DOHH2 (cell line): Measurements from ENCODE around the gene IGDCC3.

Experiments
- H3F3A ChIP-seq: fragments of 200-600 bp; sonication (generic), shearing (Covaris generic); 2 replicates; pipeline ENCODE4 v1.6.0; 2016; ENCODE audit warnings: antibody characterized with exemption, mild to moderate bottlenecking; ENCODE audit not compliant: control insufficient read depth, insufficient read depth
- H3K27ac ChIP-seq: fragments of 200-600 bp; sonication (generic); 2 replicates; pipeline ENCODE4 v1.5.1; 2014; ENCODE audit warnings: low read depth, mild to moderate bottlenecking, low read length, moderate library complexity
- H3K27me3 ChIP-seq: fragments of 200-600 bp; sonication (generic); 2 replicates; pipeline ENCODE4 v1.6.1; 2014; ENCODE audit warnings: mild to moderate bottlenecking, low read length, mixed read lengths; ENCODE audit not compliant: control insufficient read depth
- H3K36me3 ChIP-seq: fragments of 200-600 bp; sonication (generic); 2 replicates; pipeline ENCODE4 v1.6.1; 2014; ENCODE audit warnings: mild to moderate bottlenecking, low read length, moderate library complexity, mixed read lengths; ENCODE audit not compliant: control insufficient read depth
- H3K4me1 ChIP-seq: fragments of 200-600 bp; sonication (generic); 2 replicates; pipeline ENCODE4 v1.6.1; 2014; ENCODE audit warnings: mild to moderate bottlenecking, low read length, mixed read lengths; ENCODE audit not compliant: control insufficient read depth
- H3K4me2 ChIP-seq: fragments of 200-600 bp; sonication (generic); 2 replicates; pipeline ENCODE4 v1.6.0; 2014; ENCODE audit warnings: mild to moderate bottlenecking, low read length, moderate library complexity
- H3K4me3 ChIP-seq: fragments of 200-600 bp; sonication (generic); 2 replicates; pipeline ENCODE4 v1.5.1; 2014; ENCODE audit warnings: mild to moderate bottlenecking, low read length, mixed read lengths
- H3K79me2 ChIP-seq: fragments of 200-600 bp; sonication (generic); 2 replicates; pipeline ENCODE4 v1.6.1; 2014; ENCODE audit warnings: mild to moderate bottlenecking, low read length, mixed read lengths; ENCODE audit not compliant: control insufficient read depth
- H3K9me2 ChIP-seq: fragments of 200-600 bp; sonication (generic); replicated peaks from 2 replicates; pipeline ENCODE4 v1.6.1; 2014; ENCODE audit warnings: mild to moderate bottlenecking, low read length, mixed read lengths; ENCODE audit not compliant: control insufficient read depth
- H3K9me3 ChIP-seq: fragments of 200-600 bp; sonication (generic); 2 replicates; pipeline ENCODE4 v1.6.1; 2014; ENCODE audit warnings: antibody characterized with exemption, low read length, mixed read lengths; ENCODE audit not compliant: control insufficient read depth, insufficient read depth
- H4K20me1 ChIP-seq: fragments of 200-600 bp; sonication (generic); 2 replicates; pipeline ENCODE4 v1.6.0; 2014; ENCODE audit warnings: low read depth, mild to moderate bottlenecking, antibody characterized with exemption, low read length, moderate library complexity; ENCODE audit not compliant: control insufficient read depth, insufficient read depth
- EZH2phosphoT487 ChIP-seq: fragments of 200-600 bp; sonication (generic); IDR thresholded peaks from 2 replicates; pipeline ENCODE4 v1.6.1; 2017; ENCODE audit warnings: borderline replicate concordance, mild to moderate bottlenecking, antibody characterized with exemption, low read length, moderate library complexity, mixed read lengths
- TF ChIP-seq, protein P1 (sequence below): fragments of 200-600 bp; sonication (generic); IDR thresholded peaks from one replicate; pipeline ENCODE4 v1.5.1; 2014; ENCODE audit warnings: antibody characterized with exemption, mild to moderate bottlenecking, low read depth, low read length; ENCODE audit not compliant: poor library complexity, severe bottlenecking

IGDCC3 gene

DNA sequence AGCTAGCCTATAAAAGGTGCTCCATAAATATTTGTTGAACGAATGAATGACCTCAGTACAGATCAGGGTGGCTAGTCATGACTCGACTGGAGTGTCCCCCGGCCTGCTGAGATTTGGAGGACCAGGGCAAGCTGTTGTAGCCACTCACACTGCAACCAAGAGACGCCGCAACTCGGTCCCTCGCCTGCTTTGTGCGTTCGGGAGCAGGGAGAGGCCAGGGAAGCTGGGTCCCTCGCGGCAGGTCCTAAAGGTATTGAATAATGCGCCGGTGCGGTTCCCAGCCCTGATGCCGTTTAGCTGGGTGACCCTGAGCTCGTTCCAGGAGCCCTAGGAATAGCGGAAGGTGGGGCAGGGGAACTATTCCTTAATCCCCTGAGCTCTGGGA lies 43.2 kb upstream of the IGDCC3 start:
- TF ChIP-seq, protein P1, sequence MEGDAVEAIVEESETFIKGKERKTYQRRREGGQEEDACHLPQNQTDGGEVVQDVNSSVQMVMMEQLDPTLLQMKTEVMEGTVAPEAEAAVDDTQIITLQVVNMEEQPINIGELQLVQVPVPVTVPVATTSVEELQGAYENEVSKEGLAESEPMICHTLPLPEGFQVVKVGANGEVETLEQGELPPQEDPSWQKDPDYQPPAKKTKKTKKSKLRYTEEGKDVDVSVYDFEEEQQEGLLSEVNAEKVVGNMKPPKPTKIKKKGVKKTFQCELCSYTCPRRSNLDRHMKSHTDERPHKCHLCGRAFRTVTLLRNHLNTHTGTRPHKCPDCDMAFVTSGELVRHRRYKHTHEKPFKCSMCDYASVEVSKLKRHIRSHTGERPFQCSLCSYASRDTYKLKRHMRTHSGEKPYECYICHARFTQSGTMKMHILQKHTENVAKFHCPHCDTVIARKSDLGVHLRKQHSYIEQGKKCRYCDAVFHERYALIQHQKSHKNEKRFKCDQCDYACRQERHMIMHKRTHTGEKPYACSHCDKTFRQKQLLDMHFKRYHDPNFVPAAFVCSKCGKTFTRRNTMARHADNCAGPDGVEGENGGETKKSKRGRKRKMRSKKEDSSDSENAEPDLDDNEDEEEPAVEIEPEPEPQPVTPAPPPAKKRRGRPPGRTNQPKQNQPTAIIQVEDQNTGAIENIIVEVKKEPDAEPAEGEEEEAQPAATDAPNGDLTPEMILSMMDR, result no peak
- no peak for TF ChIP-seq EZH2phosphoT487
- Histone ChIP-seq H3K4me1 (peaks cover 19% of the 10 kb centered on the region), H3K36me3 (no peaks in the 10 kb centered on the region), H3F3A (no peaks in the 10 kb centered on the region), H3K79me2 (no peaks in the 10 kb centered on the region), H3K4me3 (no peak overlapping the region), H4K20me1 (no peaks in the 10 kb centered on the region), H3K27me3 (peaks cover 57% of the 10 kb centered on the region), H3K9me2 (no peaks in the 10 kb centered on the region), H3K27ac (no peak overlapping the region), H3K4me2 (no peak overlapping the region), H3K9me3 (no peaks in the 10 kb centered on the region)

DNA sequence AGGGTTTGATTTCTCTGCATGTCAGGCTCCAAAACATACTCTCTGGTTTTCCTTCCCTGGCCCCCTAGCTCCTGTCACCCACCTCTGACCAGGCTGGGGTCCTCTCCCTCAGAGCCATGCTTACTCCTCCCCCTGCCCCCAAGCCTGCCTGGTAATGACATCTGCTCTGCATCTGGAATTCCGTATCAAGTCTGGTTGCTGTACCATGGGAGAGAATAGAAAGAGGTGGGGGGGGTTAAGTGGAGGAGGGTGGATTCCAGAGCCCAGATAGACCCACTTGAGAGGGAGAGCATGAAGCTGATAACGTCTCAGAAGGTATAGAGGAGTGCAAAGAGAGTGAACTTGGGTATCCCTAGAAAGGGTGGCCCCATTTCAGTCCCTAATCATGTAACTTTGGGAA lies 40.8 kb upstream of the IGDCC3 start:
- Histone ChIP-seq H3F3A (no peaks in the 10 kb centered on the region), H3K4me2 (no peak overlapping the region), H3K27me3 (peaks cover 52% of the 10 kb centered on the region), H3K9me2 (no peaks in the 10 kb centered on the region), H3K36me3 (no peaks in the 10 kb centered on the region), H3K4me3 (no peak overlapping the region), H3K79me2 (no peaks in the 10 kb centered on the region), H3K9me3 (no peaks in the 10 kb centered on the region), H3K4me1 (peaks cover 16% of the 10 kb centered on the region), H4K20me1 (no peaks in the 10 kb centered on the region), H3K27ac (no peak overlapping the region)
- no peak for TF ChIP-seq EZH2phosphoT487
- TF ChIP-seq, protein P1, result no peak

DNA sequence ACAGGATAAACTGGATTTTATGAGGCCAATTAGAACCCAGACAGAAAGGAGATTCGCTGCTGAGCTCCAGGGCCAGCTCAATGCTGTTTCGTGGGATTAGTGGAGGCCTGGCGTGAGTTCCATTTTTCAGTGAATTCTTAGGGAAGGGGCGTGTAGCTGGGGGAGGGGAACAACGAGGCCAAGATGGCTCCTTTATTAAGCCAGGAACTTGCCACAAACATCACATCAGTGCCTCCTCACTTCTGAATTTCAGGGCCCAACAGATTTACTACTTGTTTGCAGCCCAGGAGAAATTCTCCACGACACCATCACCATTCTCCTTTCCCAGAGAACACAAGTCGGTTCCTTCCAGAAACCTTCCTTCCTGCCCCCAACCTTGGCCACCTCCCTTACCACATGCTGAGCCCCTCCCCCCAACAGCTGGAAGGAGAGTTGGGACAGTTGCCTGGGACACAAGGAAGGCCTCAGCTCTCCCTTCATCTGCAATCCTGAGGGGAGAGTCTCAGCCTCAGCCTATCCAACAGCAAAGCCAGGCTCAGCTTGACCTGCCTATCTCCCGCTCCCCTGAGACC lies 39.1 kb upstream of the IGDCC3 start:
- Histone ChIP-seq H3K79me2 (no peaks in the 10 kb centered on the region), H3F3A (no peaks in the 10 kb centered on the region), H3K36me3 (no peaks in the 10 kb centered on the region), H3K9me2 (no peaks in the 10 kb centered on the region), H3K4me1 (peaks cover 19% of the 10 kb centered on the region), H3K4me3 (no peak overlapping the region), H3K9me3 (no peaks in the 10 kb centered on the region), H3K4me2 (no peak overlapping the region), H3K27ac (no peak overlapping the region), H4K20me1 (no peaks in the 10 kb centered on the region), H3K27me3 (peaks cover 40% of the 10 kb centered on the region)
- TF ChIP-seq, protein P1, result no peak
- TF ChIP-seq EZH2phosphoT487, result no peak
